ENCODE results near the gene OR8B3.

Gene OR8B3

GRCh38 chr11:124398924-124399323 lies at the start of gene OR8B3:
OR8B3 (minus strand) TSS chr11:124399024; CDS start chr11:124397351, 1,673 bp downstream.
- H3K4me1 Mint-ChIP-seq (ENCODE audit: low read depth), result peaks cover 2% of the 10 kb centered on the region
- H3K36me3 Mint-ChIP-seq (ENCODE audit: low read depth), result no peaks in the 10 kb centered on the region
- no peak within 1 kb of the TSS for H3K27ac Mint-ChIP-seq
- H3K4me3 Mint-ChIP-seq, result no peak within 1 kb of the TSS
- H3K9me3 Mint-ChIP-seq, result no peaks in the 10 kb centered on the region
- H3K27me3 Mint-ChIP-seq (ENCODE audit: low read depth), result no peaks in the 10 kb centered on the region

- no peaks in the 10 kb centered on the region for H3K36me3 Mint-ChIP-seq (ENCODE audit: low read depth)
- no peaks in the 10 kb centered on the region for H3K4me1 Mint-ChIP-seq (ENCODE audit: low read depth)
- peaks cover 10% of the 10 kb centered on the region for H3K27me3 Mint-ChIP-seq (ENCODE audit: low read depth)
- no peaks in the 10 kb centered on the region for H3K9me3 Mint-ChIP-seq
- no peak overlapping the region for H3K27ac Mint-ChIP-seq
- no peak overlapping the region for H3K4me3 Mint-ChIP-seq
Observed at GRCh38 chr11:124446916-124447315, 48.1 kb upstream of the OR8B3 start.

- no peak within 1 kb of the TSS for H3K4me3 Mint-ChIP-seq
- H3K9me3 Mint-ChIP-seq, result no peaks in the 10 kb centered on the region
- no peak within 1 kb of the TSS for H3K27ac Mint-ChIP-seq
- H3K36me3 Mint-ChIP-seq (ENCODE audit: low read depth), result no peaks in the 10 kb centered on the region
- peaks cover 4% of the 10 kb centered on the region for H3K27me3 Mint-ChIP-seq (ENCODE audit: low read depth)
- H3K4me1 Mint-ChIP-seq (ENCODE audit: low read depth), result no peaks in the 10 kb centered on the region
Observed at GRCh38 chr11:124445646-124446150, 46.9 kb upstream of the OR8B3 start, which contains the start of gene OR8B8. OR8B8 (minus strand) TSS chr11:124445696; CDS start chr11:124441085, 4,611 bp downstream.

- Mint-ChIP-seq H3K36me3 (ENCODE audit: low read depth) (no peaks in the 10 kb centered on the region), H3K4me1 (ENCODE audit: low read depth) (no peaks in the 10 kb centered on the region), H3K4me3 (no peak overlapping the region), H3K9me3 (no peaks in the 10 kb centered on the region), H3K27ac (no peak overlapping the region), H3K27me3 (ENCODE audit: low read depth) (no peaks in the 10 kb centered on the region)
Observed at GRCh38 chr11:124442847-124443246, 44.0 kb upstream of the OR8B3 start.

- Mint-ChIP-seq H3K4me3 (no peak overlapping the region), H3K36me3 (ENCODE audit: low read depth) (no peaks in the 10 kb centered on the region), H3K9me3 (no peaks in the 10 kb centered on the region), H3K4me1 (ENCODE audit: low read depth) (no peaks in the 10 kb centered on the region), H3K27me3 (ENCODE audit: low read depth) (no peaks in the 10 kb centered on the region), H3K27ac (no peak overlapping the region)
Observed at GRCh38 chr11:124442442-124442841, 43.6 kb upstream of the OR8B3 start.

GRCh38 chr11:124441519-124441918 lies 42.7 kb upstream of the OR8B3 start:
- no peaks in the 10 kb centered on the region for H3K9me3 Mint-ChIP-seq
- H3K27me3 Mint-ChIP-seq (ENCODE audit: low read depth), result no peaks in the 10 kb centered on the region
- H3K4me1 Mint-ChIP-seq (ENCODE audit: low read depth), result no peaks in the 10 kb centered on the region
- no peak overlapping the region for H3K4me3 Mint-ChIP-seq
- no peaks in the 10 kb centered on the region for H3K36me3 Mint-ChIP-seq (ENCODE audit: low read depth)
- H3K27ac Mint-ChIP-seq, result no peak overlapping the region

GRCh38 chr11:124441081-124441480 lies 42.3 kb upstream of the OR8B3 start:
- Mint-ChIP-seq H3K4me1 (ENCODE audit: low read depth) (no peaks in the 10 kb centered on the region), H3K9me3 (no peaks in the 10 kb centered on the region), H3K27me3 (ENCODE audit: low read depth) (no peaks in the 10 kb centered on the region), H3K4me3 (no peak overlapping the region), H3K27ac (no peak overlapping the region), H3K36me3 (ENCODE audit: low read depth) (no peaks in the 10 kb centered on the region)

GRCh38 chr11:124440608-124441007 lies 41.8 kb upstream of the OR8B3 start:
- Mint-ChIP-seq H3K27me3 (ENCODE audit: low read depth) (no peaks in the 10 kb centered on the region), H3K4me1 (ENCODE audit: low read depth) (no peaks in the 10 kb centered on the region)

GRCh38 chr11:124434699-124435098 lies 35.9 kb upstream of the OR8B3 start:
- H3K4me1 Mint-ChIP-seq (ENCODE audit: low read depth), result no peaks in the 10 kb centered on the region
- no peak overlapping the region for H3K27ac Mint-ChIP-seq
- no peaks in the 10 kb centered on the region for H3K36me3 Mint-ChIP-seq (ENCODE audit: low read depth)
- peaks cover 2% of the 10 kb centered on the region for H3K9me3 Mint-ChIP-seq
- H3K4me3 Mint-ChIP-seq, result no peak overlapping the region
- peaks cover 6% of the 10 kb centered on the region for H3K27me3 Mint-ChIP-seq (ENCODE audit: low read depth)

More at GRCh38 chr11:124440608-124441007, 41.8 kb upstream of the OR8B3 start:
- Mint-ChIP-seq H3K4me3 (no peak overlapping the region), H3K36me3 (ENCODE audit: low read depth) (no peaks in the 10 kb centered on the region), H3K27ac (no peak overlapping the region), H3K9me3 (no peaks in the 10 kb centered on the region)

GRCh38 chr11:124429599-124429998 lies 30.8 kb upstream of the OR8B3 start:
- H3K9me3 Mint-ChIP-seq, result peaks cover 5% of the 10 kb centered on the region
- H3K27me3 Mint-ChIP-seq (ENCODE audit: low read depth), result peaks cover 6% of the 10 kb centered on the region
- H3K27ac Mint-ChIP-seq, result no peak overlapping the region
- H3K36me3 Mint-ChIP-seq (ENCODE audit: low read depth), result no peaks in the 10 kb centered on the region
- H3K4me1 Mint-ChIP-seq (ENCODE audit: low read depth), result no peaks in the 10 kb centered on the region
- no peak overlapping the region for H3K4me3 Mint-ChIP-seq

GRCh38 chr11:124424384-124424921 lies 25.6 kb upstream of the OR8B3 start, which contains the start of gene OR8B4:
OR8B4 (minus strand) TSS chr11:124424871; CDS start chr11:124424871, 0 bp downstream.
- Mint-ChIP-seq H3K27ac (no peak within 1 kb of the TSS), H3K4me3 (no peak within 1 kb of the TSS)

GRCh38 chr11:124421043-124421442 lies 22.2 kb upstream of the OR8B3 start:
- Mint-ChIP-seq H3K4me1 (ENCODE audit: low read depth) (no peaks in the 10 kb centered on the region), H3K27me3 (ENCODE audit: low read depth) (peaks cover 5% of the 10 kb centered on the region), H3K9me3 (no peaks in the 10 kb centered on the region), H3K36me3 (ENCODE audit: low read depth) (no peaks in the 10 kb centered on the region), H3K4me3 (no peak overlapping the region), H3K27ac (no peak overlapping the region)

More at GRCh38 chr11:124424384-124424921, 25.6 kb upstream of the OR8B3 start, which contains the start of gene OR8B4:
- peaks cover under 1% of the 10 kb centered on the region for H3K9me3 Mint-ChIP-seq
- H3K27me3 Mint-ChIP-seq (ENCODE audit: low read depth), result peaks cover under 1% of the 10 kb centered on the region
- H3K36me3 Mint-ChIP-seq (ENCODE audit: low read depth), result no peaks in the 10 kb centered on the region
- H3K4me1 Mint-ChIP-seq (ENCODE audit: low read depth), result no peaks in the 10 kb centered on the region

GRCh38 chr11:124415356-124415923 lies 16.6 kb upstream of the OR8B3 start:
- no peak overlapping the region for H3K27ac Mint-ChIP-seq
- H3K9me3 Mint-ChIP-seq, result no peaks in the 10 kb centered on the region
- no peaks in the 10 kb centered on the region for H3K36me3 Mint-ChIP-seq (ENCODE audit: low read depth)

GRCh38 chr11:124409906-124410305 lies 11.1 kb upstream of the OR8B3 start:
- H3K27ac Mint-ChIP-seq, result no peak overlapping the region
- H3K4me3 Mint-ChIP-seq, result no peak overlapping the region
- H3K9me3 Mint-ChIP-seq, result no peaks in the 10 kb centered on the region
- H3K4me1 Mint-ChIP-seq (ENCODE audit: low read depth), result no peaks in the 10 kb centered on the region
- H3K27me3 Mint-ChIP-seq (ENCODE audit: low read depth), result peaks cover 18% of the 10 kb centered on the region
- H3K36me3 Mint-ChIP-seq (ENCODE audit: low read depth), result no peaks in the 10 kb centered on the region

More at GRCh38 chr11:124415356-124415923, 16.6 kb upstream of the OR8B3 start:
- Mint-ChIP-seq H3K27me3 (ENCODE audit: low read depth) (peaks cover 5% of the 10 kb centered on the region), H3K4me3 (no peak overlapping the region), H3K4me1 (ENCODE audit: low read depth) (no peaks in the 10 kb centered on the region)

- Mint-ChIP-seq H3K27me3 (ENCODE audit: low read depth) (peaks cover 18% of the 10 kb centered on the region), H3K4me3 (no peak overlapping the region), H3K4me1 (ENCODE audit: low read depth) (peaks cover 2% of the 10 kb centered on the region), H3K9me3 (no peaks in the 10 kb centered on the region), H3K27ac (no peak overlapping the region), H3K36me3 (ENCODE audit: low read depth) (no peaks in the 10 kb centered on the region)
Observed at GRCh38 chr11:124405581-124405980, 6.8 kb upstream of the OR8B3 start.

All from T-helper 1 cell treated with Interleukin-12 subunit alpha and Interleukin-12 subunit beta and Interleukin-4 antibody, amounts not matched to agents 30 μg/mL and 1 μg/mL, for 36 hours (primary cell).